ENCODE results near the gene TRIM43B. TPM values are rescaled to one million over a fixed set of nuclear protein-coding genes. Genes with fewer than 3 reads are reported as not detected.
"Not testable (repeated sequence)": the region's sequence is repeated elsewhere in the genome, so short reads cannot be mapped to it uniquely, and the experiment has no call there.

Gene TRIM43B
- polyA plus RNA-seq, 1 donor (not counting 4 experiments of a cell fraction or from before 2014, with no cell fraction given): not detected

- H3K9me1 ChIP-seq (ENCODE audit: control insufficient read depth, extremely low read depth, insufficient read depth, low read length); H3K4me2 ChIP-seq (ENCODE audit: control insufficient read depth, extremely low read depth, insufficient read depth, low read depth, low read length); H3K27ac ChIP-seq (ENCODE audit: control insufficient read depth, insufficient read depth, low read length); FAIRE-seq; H3K4me1 ChIP-seq (ENCODE audit: control insufficient read depth, extremely low read depth, insufficient read depth, low read length); H3K36me3 ChIP-seq (ENCODE audit: control insufficient read depth in 2 of 2, extremely low read depth in 1 of 2, insufficient read depth in 2 of 2, low read length in 2 of 2); H3K9me3 ChIP-seq (ENCODE audit: control insufficient read depth, low read depth, low read length); H3K9ac ChIP-seq (ENCODE audit: control insufficient read depth, extremely low read depth, insufficient read depth, low read length); H3K27me3 ChIP-seq (ENCODE audit: control insufficient read depth, extremely low read depth, insufficient read depth, low read length); H3K4me3 ChIP-seq (ENCODE audit: control insufficient read depth in 2 of 3, extremely low read depth in 1 of 3, insufficient read depth in 2 of 3, low read depth in 1 of 3, low read length in 3 of 3); H3K79me2 ChIP-seq (ENCODE audit: control insufficient read depth, insufficient read depth, low read length); dilution Hi-C loops (cut with MboI; ENCODE audit: extremely low pct_ligation_motif_present, low sequenced_read_pairs); H4K20me1 ChIP-seq (ENCODE audit: control insufficient read depth, extremely low read depth, insufficient read depth, low read length); DNase-seq (ENCODE audit: low read depth, low spot score); H2AFZ ChIP-seq (ENCODE audit: control insufficient read depth, low read length): not testable (repeated sequence)
These were observed 16.6 kb downstream of the TRIM43B start for GRCh38 chr2:95467984-95468383.

- dilution Hi-C loops (cut with MboI; ENCODE audit: extremely low pct_ligation_motif_present, low sequenced_read_pairs); H3K4me3 ChIP-seq (ENCODE audit: control insufficient read depth in 2 of 3, extremely low read depth in 1 of 3, insufficient read depth in 2 of 3, low read depth in 1 of 3, low read length in 3 of 3); H2AFZ ChIP-seq (ENCODE audit: control insufficient read depth, low read length); H3K9ac ChIP-seq (ENCODE audit: control insufficient read depth, extremely low read depth, insufficient read depth, low read length); H3K27ac ChIP-seq (ENCODE audit: control insufficient read depth, insufficient read depth, low read length); H3K4me2 ChIP-seq (ENCODE audit: control insufficient read depth, extremely low read depth, insufficient read depth, low read depth, low read length); H4K20me1 ChIP-seq (ENCODE audit: control insufficient read depth, extremely low read depth, insufficient read depth, low read length); DNase-seq (ENCODE audit: low read depth, low spot score); H3K4me1 ChIP-seq (ENCODE audit: control insufficient read depth, extremely low read depth, insufficient read depth, low read length); H3K36me3 ChIP-seq (ENCODE audit: control insufficient read depth in 2 of 2, extremely low read depth in 1 of 2, insufficient read depth in 2 of 2, low read length in 2 of 2); H3K9me3 ChIP-seq (ENCODE audit: control insufficient read depth, low read depth, low read length); H3K79me2 ChIP-seq (ENCODE audit: control insufficient read depth, insufficient read depth, low read length); H3K27me3 ChIP-seq (ENCODE audit: control insufficient read depth, extremely low read depth, insufficient read depth, low read length); H3K9me1 ChIP-seq (ENCODE audit: control insufficient read depth, extremely low read depth, insufficient read depth, low read length); FAIRE-seq: not testable (repeated sequence)
These were observed 18.0 kb downstream of the TRIM43B start for GRCh38 chr2:95466572-95466971.

GRCh38 chr2:95463292-95463691, 21.3 kb downstream of the TRIM43B start:
- H3K79me2 ChIP-seq (ENCODE audit: control insufficient read depth, insufficient read depth, low read length); DNase-seq (ENCODE audit: low read depth, low spot score); dilution Hi-C loops (cut with MboI; ENCODE audit: extremely low pct_ligation_motif_present, low sequenced_read_pairs); H3K4me3 ChIP-seq (ENCODE audit: control insufficient read depth in 2 of 3, extremely low read depth in 1 of 3, insufficient read depth in 2 of 3, low read depth in 1 of 3, low read length in 3 of 3); H3K9me1 ChIP-seq (ENCODE audit: control insufficient read depth, extremely low read depth, insufficient read depth, low read length); H3K4me1 ChIP-seq (ENCODE audit: control insufficient read depth, extremely low read depth, insufficient read depth, low read length); H3K9me3 ChIP-seq (ENCODE audit: control insufficient read depth, low read depth, low read length); H3K27ac ChIP-seq (ENCODE audit: control insufficient read depth, insufficient read depth, low read length); H4K20me1 ChIP-seq (ENCODE audit: control insufficient read depth, extremely low read depth, insufficient read depth, low read length); H3K27me3 ChIP-seq (ENCODE audit: control insufficient read depth, extremely low read depth, insufficient read depth, low read length); H3K9ac ChIP-seq (ENCODE audit: control insufficient read depth, extremely low read depth, insufficient read depth, low read length); H3K36me3 ChIP-seq (ENCODE audit: control insufficient read depth in 2 of 2, extremely low read depth in 1 of 2, insufficient read depth in 2 of 2, low read length in 2 of 2); H3K4me2 ChIP-seq (ENCODE audit: control insufficient read depth, extremely low read depth, insufficient read depth, low read depth, low read length); H2AFZ ChIP-seq (ENCODE audit: control insufficient read depth, low read length): not testable (repeated sequence)
- FAIRE-seq: peak; percentile 70

- H3K9me1 ChIP-seq (ENCODE audit: control insufficient read depth, extremely low read depth, insufficient read depth, low read length); H3K79me2 ChIP-seq (ENCODE audit: control insufficient read depth, insufficient read depth, low read length); dilution Hi-C loops (cut with MboI; ENCODE audit: extremely low pct_ligation_motif_present, low sequenced_read_pairs); FAIRE-seq; H3K27ac ChIP-seq (ENCODE audit: control insufficient read depth, insufficient read depth, low read length); H3K9ac ChIP-seq (ENCODE audit: control insufficient read depth, extremely low read depth, insufficient read depth, low read length); H3K4me2 ChIP-seq (ENCODE audit: control insufficient read depth, extremely low read depth, insufficient read depth, low read depth, low read length); H3K36me3 ChIP-seq (ENCODE audit: control insufficient read depth in 2 of 2, extremely low read depth in 1 of 2, insufficient read depth in 2 of 2, low read length in 2 of 2); H4K20me1 ChIP-seq (ENCODE audit: control insufficient read depth, extremely low read depth, insufficient read depth, low read length); H3K27me3 ChIP-seq (ENCODE audit: control insufficient read depth, extremely low read depth, insufficient read depth, low read length); H3K4me3 ChIP-seq (ENCODE audit: control insufficient read depth in 2 of 3, extremely low read depth in 1 of 3, insufficient read depth in 2 of 3, low read depth in 1 of 3, low read length in 3 of 3); DNase-seq (ENCODE audit: low read depth, low spot score); H3K9me3 ChIP-seq (ENCODE audit: control insufficient read depth, low read depth, low read length); H3K4me1 ChIP-seq (ENCODE audit: control insufficient read depth, extremely low read depth, insufficient read depth, low read length); H2AFZ ChIP-seq (ENCODE audit: control insufficient read depth, low read length): not testable (repeated sequence)
These were observed 39.2 kb downstream of the TRIM43B start for GRCh38 chr2:95445317-95445716.

GRCh38 chr2:95442474-95443099, 42.0 kb downstream of the TRIM43B start:
- peak; percentile 89 for FAIRE-seq
- H3K27me3 ChIP-seq (ENCODE audit: control insufficient read depth, extremely low read depth, insufficient read depth, low read length); H3K4me2 ChIP-seq (ENCODE audit: control insufficient read depth, extremely low read depth, insufficient read depth, low read depth, low read length); H3K9me3 ChIP-seq (ENCODE audit: control insufficient read depth, low read depth, low read length); H4K20me1 ChIP-seq (ENCODE audit: control insufficient read depth, extremely low read depth, insufficient read depth, low read length); H2AFZ ChIP-seq (ENCODE audit: control insufficient read depth, low read length); dilution Hi-C loops (cut with MboI; ENCODE audit: extremely low pct_ligation_motif_present, low sequenced_read_pairs); H3K9me1 ChIP-seq (ENCODE audit: control insufficient read depth, extremely low read depth, insufficient read depth, low read length); H3K27ac ChIP-seq (ENCODE audit: control insufficient read depth, insufficient read depth, low read length); DNase-seq (ENCODE audit: low read depth, low spot score); H3K79me2 ChIP-seq (ENCODE audit: control insufficient read depth, insufficient read depth, low read length); H3K4me1 ChIP-seq (ENCODE audit: control insufficient read depth, extremely low read depth, insufficient read depth, low read length); H3K36me3 ChIP-seq (ENCODE audit: control insufficient read depth in 2 of 2, extremely low read depth in 1 of 2, insufficient read depth in 2 of 2, low read length in 2 of 2); H3K9ac ChIP-seq (ENCODE audit: control insufficient read depth, extremely low read depth, insufficient read depth, low read length); H3K4me3 ChIP-seq (ENCODE audit: control insufficient read depth in 2 of 3, extremely low read depth in 1 of 3, insufficient read depth in 2 of 3, low read depth in 1 of 3, low read length in 3 of 3): not testable (repeated sequence)

All from keratinocyte (primary cell).